Activated T-helper 17 cell treated with anti-CD3 and anti-CD28 coated beads, Interleukin-2, amount 50 U/mL, for 72 hours (primary cell): ENCODE data around the gene OR2C1. TPM values are rescaled to one million over a fixed set of nuclear protein-coding genes. Genes with fewer than 3 reads are reported as not detected.

Source experiments
- ATAC-seq: fragments of 150-1000 bp; cut with Tn5 transposase; replicated peaks from 2 replicates; pipeline ENCODE4 v1.10.0; 2021; ENCODE audit warnings: mild to moderate bottlenecking, moderate library complexity
- H3K27ac Mint-ChIP-seq: one replicate; pipeline ENCODE4 v1.8.0; 2022; ENCODE audit warnings: mixed read lengths
- H3K27me3 Mint-ChIP-seq: one replicate; pipeline ENCODE4 v1.8.0; 2022; ENCODE audit warnings: mixed read lengths
- H3K36me3 Mint-ChIP-seq: one replicate; pipeline ENCODE4 v1.8.0; 2022; ENCODE audit warnings: low read depth, mild to moderate bottlenecking, mixed read lengths
- H3K4me1 Mint-ChIP-seq: one replicate; pipeline ENCODE4 v1.8.0; 2022; ENCODE audit warnings: mixed read lengths
- H3K4me3 Mint-ChIP-seq: one replicate; pipeline ENCODE4 v1.8.0; 2022; ENCODE audit warnings: mild to moderate bottlenecking, mixed read lengths
- H3K9me3 Mint-ChIP-seq: one replicate; pipeline ENCODE4 v1.8.0; 2022; ENCODE audit warnings: mixed read lengths
- total RNA-seq, 2 donors: library from RNA; stranded (reverse); gene quantifications; one replicate each; pipeline ENCODE4 v1.2.3, GENCODE V29; 2022

The OR2C1 gene
- total RNA-seq, result not detected

DNA sequence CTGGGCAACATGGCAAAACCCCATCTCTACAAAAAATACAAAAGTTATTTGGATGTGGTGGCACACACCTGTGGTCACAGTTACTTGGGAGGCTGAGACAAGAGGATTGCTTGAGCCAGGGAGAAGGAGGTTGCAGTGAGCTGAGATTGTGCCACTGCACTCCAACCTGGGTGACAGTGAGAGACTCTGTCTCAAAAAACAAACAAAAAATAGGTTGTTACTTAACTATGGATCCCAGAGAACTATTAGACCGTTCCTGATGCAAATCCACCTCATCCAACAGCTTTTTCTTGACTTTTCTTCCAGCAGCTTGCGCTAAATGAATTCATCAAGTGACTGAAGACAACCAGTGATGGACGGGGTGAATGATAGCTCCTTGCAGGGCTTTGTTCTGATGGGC lies at the start of gene OR2C1:
OR2C1 (plus strand) TSS at position 301 of the 400 bp plus-strand sequence; CDS start at position 353, 52 bp downstream.
- no peaks in the 10 kb centered on the region for H3K36me3 Mint-ChIP-seq
- H3K27me3 Mint-ChIP-seq, result peaks cover 19% of the 10 kb centered on the region
- peaks cover 11% of the 10 kb centered on the region for H3K9me3 Mint-ChIP-seq
- H3K4me3 Mint-ChIP-seq, result no peak within 1 kb of the TSS
- no peaks in the 10 kb centered on the region for H3K4me1 Mint-ChIP-seq
- H3K27ac Mint-ChIP-seq, result no peak within 1 kb of the TSS
- no peak for ATAC-seq

DNA sequence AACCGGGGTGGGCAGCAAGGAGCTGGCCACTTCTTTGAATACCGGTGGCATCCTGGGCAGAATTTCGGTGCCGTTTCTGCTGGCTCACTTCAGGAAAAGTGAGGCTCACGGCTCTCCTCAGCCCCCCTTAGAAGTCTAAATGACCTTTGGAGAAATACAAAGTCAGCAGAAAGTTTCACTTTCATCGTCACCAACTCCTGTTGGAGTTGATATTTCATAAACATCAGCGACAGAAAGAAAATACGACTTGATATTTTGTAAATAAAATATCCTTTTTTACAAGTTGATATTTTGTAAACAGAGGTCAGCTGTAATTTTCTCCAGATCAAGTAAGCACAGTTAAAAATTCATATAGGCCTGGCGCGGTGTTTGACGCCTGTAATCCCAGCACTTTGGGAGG lies 49.6 kb upstream of the OR2C1 start:
- Mint-ChIP-seq H3K36me3 (peaks cover 64% of the 10 kb centered on the region), H3K4me1 (peaks cover 6% of the 10 kb centered on the region), H3K27ac (peak overlapping the region; percentile 61), H3K27me3 (no peaks in the 10 kb centered on the region), H3K9me3 (peaks cover 10% of the 10 kb centered on the region), H3K4me3 (peak overlapping the region; percentile 79)
- no peak for ATAC-seq

DNA sequence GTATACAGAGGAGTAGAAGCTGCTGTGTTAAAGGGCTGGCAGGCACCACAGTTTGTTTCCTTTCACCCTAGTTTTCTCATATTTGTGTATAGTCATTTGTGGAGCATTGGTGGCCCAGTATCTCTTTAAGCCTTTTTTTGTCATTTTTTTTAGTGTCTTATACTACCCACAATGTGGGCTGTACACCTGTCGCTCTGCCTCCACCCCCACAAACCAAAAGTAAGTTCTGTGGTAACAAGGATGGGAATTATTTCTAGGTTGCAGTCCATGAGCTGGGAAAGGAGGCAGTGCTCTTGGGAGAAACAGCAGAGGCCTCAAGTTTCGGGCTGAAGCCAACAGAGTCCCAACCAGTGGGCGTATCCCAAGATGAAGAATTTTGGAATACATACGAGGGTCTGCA lies 44.2 kb upstream of the OR2C1 start:
- no peak overlapping the region for H3K4me3 Mint-ChIP-seq
- ATAC-seq, result no peak
- H3K4me1 Mint-ChIP-seq, result peaks cover 5% of the 10 kb centered on the region
- H3K36me3 Mint-ChIP-seq, result peaks cover 97% of the 10 kb centered on the region
- H3K9me3 Mint-ChIP-seq, result peaks cover 45% of the 10 kb centered on the region
- H3K27me3 Mint-ChIP-seq, result no peaks in the 10 kb centered on the region
- no peak overlapping the region for H3K27ac Mint-ChIP-seq

DNA sequence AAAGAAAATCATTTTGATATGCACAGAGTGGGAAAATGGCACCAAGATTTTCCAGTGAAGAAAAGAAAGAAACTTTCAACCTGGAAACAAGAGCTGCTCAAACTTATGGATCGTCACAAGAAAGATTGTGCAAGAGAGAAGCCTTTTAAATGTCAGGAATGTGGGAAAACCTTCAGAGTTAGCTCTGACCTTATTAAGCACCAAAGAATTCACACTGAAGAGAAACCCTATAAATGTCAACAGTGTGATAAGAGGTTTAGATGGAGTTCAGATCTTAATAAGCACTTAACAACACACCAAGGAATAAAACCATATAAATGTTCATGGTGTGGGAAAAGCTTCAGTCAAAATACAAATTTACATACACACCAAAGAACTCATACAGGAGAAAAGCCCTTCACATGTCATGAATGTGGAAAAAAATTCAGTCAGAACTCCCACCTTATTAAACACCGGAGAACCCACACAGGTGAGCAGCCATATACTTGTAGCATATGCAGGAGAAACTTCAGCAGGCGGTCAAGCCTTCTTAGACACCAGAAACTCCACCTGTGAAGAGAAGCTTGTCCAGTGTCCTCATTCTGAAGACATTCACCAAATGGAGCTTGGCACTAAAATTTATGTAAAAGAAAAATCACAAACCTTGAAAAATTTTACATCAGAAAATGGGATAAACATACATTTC lies 38.2 kb upstream of the OR2C1 start:
- H3K36me3 Mint-ChIP-seq, result peaks cover 68% of the 10 kb centered on the region
- H3K9me3 Mint-ChIP-seq, result peaks cover 57% of the 10 kb centered on the region
- H3K4me1 Mint-ChIP-seq, result no peaks in the 10 kb centered on the region
- H3K27ac Mint-ChIP-seq, result no peak overlapping the region
- no peak for ATAC-seq
- H3K4me3 Mint-ChIP-seq, result no peak overlapping the region
- no peaks in the 10 kb centered on the region for H3K27me3 Mint-ChIP-seq

- Mint-ChIP-seq H3K9me3 (peaks cover 28% of the 10 kb centered on the region), H3K27ac (no peak overlapping the region), H3K4me1 (no peaks in the 10 kb centered on the region), H3K27me3 (no peaks in the 10 kb centered on the region), H3K4me3 (no peak overlapping the region), H3K36me3 (peaks cover 25% of the 10 kb centered on the region)
- ATAC-seq, result no peak
These were observed 33.9 kb upstream of the OR2C1 start for GRCh38 chr16:3321816-3322215.

DNA sequence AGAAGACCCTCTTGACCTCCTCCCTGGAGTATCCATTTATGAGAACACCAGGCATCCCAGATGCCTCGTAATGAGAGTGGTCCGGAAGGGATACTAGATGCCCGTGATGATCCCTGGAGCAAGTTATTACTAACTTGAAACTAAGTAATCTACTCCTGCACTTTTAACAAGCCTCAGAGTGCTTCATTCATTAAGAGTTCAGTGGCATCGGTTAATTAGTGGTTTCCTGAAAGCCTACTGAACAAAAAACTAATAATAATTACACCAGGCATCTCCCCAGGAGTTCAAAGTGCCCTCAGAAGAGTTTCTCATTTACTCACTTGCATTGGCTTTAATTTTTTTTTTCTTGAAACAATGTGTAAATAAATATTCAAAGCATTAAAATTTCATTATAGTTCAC lies 28.2 kb upstream of the OR2C1 start:
- H3K4me3 Mint-ChIP-seq, result no peak overlapping the region
- no peaks in the 10 kb centered on the region for H3K36me3 Mint-ChIP-seq
- peaks cover 13% of the 10 kb centered on the region for H3K9me3 Mint-ChIP-seq
- H3K27ac Mint-ChIP-seq, result no peak overlapping the region
- no peaks in the 10 kb centered on the region for H3K4me1 Mint-ChIP-seq
- ATAC-seq, result no peak
- no peaks in the 10 kb centered on the region for H3K27me3 Mint-ChIP-seq

DNA sequence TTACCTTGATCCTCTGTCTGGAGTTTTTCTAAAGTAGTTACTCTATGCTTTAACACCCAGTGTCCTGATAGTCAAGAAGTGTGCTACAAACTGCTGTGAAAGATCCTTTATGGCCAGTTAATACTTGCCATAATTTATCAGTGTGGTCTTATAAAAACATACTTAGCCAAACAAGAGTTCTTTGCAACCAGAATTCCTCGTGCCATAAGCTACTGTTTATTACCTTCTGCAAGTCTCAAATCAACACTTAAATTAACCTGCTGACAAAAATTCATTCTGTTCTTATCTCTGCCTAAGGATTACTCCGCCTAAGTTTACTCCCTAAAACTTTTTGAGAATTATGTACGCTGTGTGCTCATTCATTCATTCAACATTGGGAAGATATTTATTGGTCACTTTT lies 27.6 kb upstream of the OR2C1 start:
- no peak for ATAC-seq
- H3K27ac Mint-ChIP-seq, result no peak overlapping the region
- H3K9me3 Mint-ChIP-seq, result peaks cover 13% of the 10 kb centered on the region
- H3K36me3 Mint-ChIP-seq, result no peaks in the 10 kb centered on the region
- H3K4me1 Mint-ChIP-seq, result no peaks in the 10 kb centered on the region
- H3K4me3 Mint-ChIP-seq, result no peak overlapping the region
- H3K27me3 Mint-ChIP-seq, result no peaks in the 10 kb centered on the region

DNA sequence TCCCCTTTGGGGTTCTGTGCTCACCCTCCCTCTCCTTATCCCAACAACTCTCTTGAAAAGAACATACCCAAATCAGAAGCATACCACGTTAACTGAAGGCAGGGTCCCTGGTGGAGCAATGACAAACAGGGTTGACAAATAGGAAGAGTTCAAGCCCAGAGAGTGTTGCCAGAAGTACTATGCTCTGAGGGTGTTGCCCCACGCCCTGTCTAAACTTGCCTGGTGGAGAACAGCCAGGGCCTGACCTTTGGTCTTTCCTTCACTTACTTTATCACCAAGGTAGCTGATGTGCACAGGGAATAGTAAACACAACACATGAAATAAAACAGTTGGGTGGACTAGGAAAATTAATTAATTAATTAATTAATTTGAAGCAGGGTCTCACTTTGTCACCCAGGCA lies 27.0 kb upstream of the OR2C1 start:
- no peak overlapping the region for H3K27ac Mint-ChIP-seq
- no peaks in the 10 kb centered on the region for H3K4me1 Mint-ChIP-seq
- H3K27me3 Mint-ChIP-seq, result no peaks in the 10 kb centered on the region
- peaks cover 13% of the 10 kb centered on the region for H3K9me3 Mint-ChIP-seq
- no peaks in the 10 kb centered on the region for H3K36me3 Mint-ChIP-seq
- H3K4me3 Mint-ChIP-seq, result no peak overlapping the region
- ATAC-seq, result no peak

- Mint-ChIP-seq H3K27ac (no peak overlapping the region), H3K4me3 (no peak overlapping the region), H3K36me3 (no peaks in the 10 kb centered on the region), H3K4me1 (no peaks in the 10 kb centered on the region), H3K9me3 (no peaks in the 10 kb centered on the region), H3K27me3 (no peaks in the 10 kb centered on the region)
- ATAC-seq, result no peak
These were observed 9.6 kb upstream of the OR2C1 start for GRCh38 chr16:3346041-3346440.

GRCh38 chr16:3347586-3347985 lies 8.1 kb upstream of the OR2C1 start:
- no peaks in the 10 kb centered on the region for H3K4me1 Mint-ChIP-seq
- H3K4me3 Mint-ChIP-seq, result no peak overlapping the region
- H3K27ac Mint-ChIP-seq, result no peak overlapping the region
- H3K27me3 Mint-ChIP-seq, result no peaks in the 10 kb centered on the region
- H3K36me3 Mint-ChIP-seq, result no peaks in the 10 kb centered on the region
- no peak for ATAC-seq
- H3K9me3 Mint-ChIP-seq, result no peaks in the 10 kb centered on the region

GRCh38 chr16:3348547-3349167 lies 7.0 kb upstream of the OR2C1 start:
- Mint-ChIP-seq H3K27me3 (no peaks in the 10 kb centered on the region), H3K27ac (no peak overlapping the region), H3K4me3 (no peak overlapping the region), H3K36me3 (no peaks in the 10 kb centered on the region), H3K4me1 (no peaks in the 10 kb centered on the region), H3K9me3 (no peaks in the 10 kb centered on the region)
- ATAC-seq, result no peak

GRCh38 chr16:3349175-3349574 lies 6.5 kb upstream of the OR2C1 start:
- Mint-ChIP-seq H3K27me3 (no peaks in the 10 kb centered on the region), H3K36me3 (no peaks in the 10 kb centered on the region), H3K4me3 (no peak overlapping the region), H3K27ac (no peak overlapping the region), H3K9me3 (no peaks in the 10 kb centered on the region), H3K4me1 (no peaks in the 10 kb centered on the region)
- no peak for ATAC-seq

- H3K4me3 Mint-ChIP-seq, result no peak overlapping the region
- no peak for ATAC-seq
- H3K36me3 Mint-ChIP-seq, result no peaks in the 10 kb centered on the region
- no peaks in the 10 kb centered on the region for H3K4me1 Mint-ChIP-seq
- H3K27me3 Mint-ChIP-seq, result peaks cover 23% of the 10 kb centered on the region
- H3K27ac Mint-ChIP-seq, result no peak overlapping the region
- H3K9me3 Mint-ChIP-seq, result peaks cover 14% of the 10 kb centered on the region
These were observed 429 bp downstream of the OR2C1 start for GRCh38 chr16:3356118-3356517.

DNA sequence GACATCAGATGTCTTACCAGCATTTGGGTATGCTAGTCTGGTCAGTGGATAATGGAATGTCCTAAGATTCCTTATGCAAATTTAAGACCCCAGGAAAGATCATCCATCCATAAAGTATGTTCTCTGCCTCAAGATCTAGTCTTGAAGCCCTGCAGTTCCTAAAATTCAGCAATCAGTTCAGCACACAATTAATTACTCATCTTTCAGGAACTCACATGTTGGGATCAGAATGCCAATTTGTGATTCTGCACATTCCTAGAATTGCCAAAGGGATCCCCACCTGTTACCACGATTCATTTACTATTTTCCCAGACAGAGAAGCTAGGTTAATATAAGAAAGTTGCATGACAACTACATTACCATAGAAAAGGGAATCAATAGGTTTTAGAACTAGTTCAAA lies 3.2 kb downstream of the OR2C1 start:
- Mint-ChIP-seq H3K27me3 (peaks cover 26% of the 10 kb centered on the region), H3K36me3 (no peaks in the 10 kb centered on the region), H3K27ac (no peak overlapping the region), H3K4me3 (no peak overlapping the region), H3K9me3 (peaks cover 19% of the 10 kb centered on the region), H3K4me1 (no peaks in the 10 kb centered on the region)
- no peak for ATAC-seq

DNA sequence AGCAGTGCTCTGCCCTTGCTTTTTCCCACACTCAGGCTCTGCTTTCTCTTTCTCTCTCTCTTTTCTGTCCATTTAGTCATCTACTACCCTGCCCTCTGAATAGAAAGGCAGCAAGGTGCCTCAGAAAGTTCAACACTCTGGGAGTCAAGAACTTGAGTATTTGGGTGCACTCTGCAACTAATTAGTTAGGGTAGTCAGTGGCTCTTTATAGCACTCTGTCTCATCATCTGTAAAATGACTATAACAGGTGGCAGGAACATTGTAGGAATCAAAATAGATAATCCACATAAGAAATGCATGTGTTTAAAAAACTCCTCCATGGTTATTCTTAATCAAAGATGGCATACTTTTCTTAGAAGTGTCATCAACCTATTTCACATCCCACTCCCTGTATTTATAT lies 7.2 kb downstream of the OR2C1 start:
- Mint-ChIP-seq H3K27me3 (peaks cover 22% of the 10 kb centered on the region), H3K36me3 (no peaks in the 10 kb centered on the region), H3K4me1 (no peaks in the 10 kb centered on the region), H3K4me3 (no peak overlapping the region), H3K9me3 (peaks cover 17% of the 10 kb centered on the region), H3K27ac (no peak overlapping the region)
- ATAC-seq, result no peak
